NOMO-1 treated with DMSO at 0.1 percent for 48 hours (cell line): ENCODE measurements around the gene CRB1.

Experiments
- DNase-seq: peaks from one replicate; lab custom pipeline; 2025; ENCODE audit not compliant: unreplicated experiment; lab: John Stamatoyannopoulos, UW

Gene CRB1

DNA sequence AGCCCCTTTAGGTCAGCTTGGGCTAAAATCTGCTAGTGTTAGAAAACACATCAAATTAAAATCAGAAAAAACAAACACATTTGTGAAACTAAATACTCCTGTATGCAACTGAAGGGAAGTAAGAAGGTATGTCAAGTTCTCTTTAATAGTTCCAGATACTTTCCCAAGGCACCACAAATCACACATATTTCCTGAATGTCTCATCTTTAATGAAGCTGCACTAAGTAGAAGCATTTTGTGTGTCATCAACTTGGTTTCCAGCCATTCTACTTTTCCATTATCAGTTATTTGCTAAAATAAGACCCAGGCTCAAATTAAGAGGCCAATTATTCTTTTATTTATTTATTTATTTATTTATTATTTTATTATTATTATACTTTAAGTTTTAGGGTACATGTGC, 34.7 kb downstream of the CRB1 start:
- DNase-seq = no peak

- DNase-seq = no peak
Observed at GRCh38 chr1:197303463-197303862, 35.4 kb downstream of the CRB1 start.

- DNase-seq = no peak
Observed at GRCh38 chr1:197304638-197305200, 36.7 kb downstream of the CRB1 start.

- DNase-seq = no peak
Observed at GRCh38 chr1:197305925-197306324, 37.9 kb downstream of the CRB1 start.

GRCh38 chr1:197306381-197307062, 38.5 kb downstream of the CRB1 start:
- no peak for DNase-seq

GRCh38 chr1:197307136-197307535, 39.1 kb downstream of the CRB1 start:
- DNase-seq = no peak

DNA sequence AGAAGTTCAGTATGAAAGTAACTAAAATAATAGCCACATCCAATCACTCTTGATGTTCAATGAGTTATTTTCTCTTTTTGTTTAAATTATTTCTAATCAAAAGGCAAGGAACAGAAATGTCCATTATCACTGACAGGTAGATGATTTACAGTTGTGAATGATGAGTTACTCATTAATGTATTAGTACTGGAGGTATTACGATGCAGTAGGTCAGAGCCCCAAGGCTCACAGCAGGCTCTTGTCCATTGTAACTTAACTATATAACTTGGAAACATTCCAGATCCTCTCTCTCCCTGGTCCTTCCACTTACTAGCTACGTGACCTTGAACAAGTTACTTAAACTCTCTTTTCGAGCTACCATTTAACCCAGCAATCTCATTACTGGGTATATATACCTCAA, 39.5 kb downstream of the CRB1 start:
- no peak for DNase-seq

DNA sequence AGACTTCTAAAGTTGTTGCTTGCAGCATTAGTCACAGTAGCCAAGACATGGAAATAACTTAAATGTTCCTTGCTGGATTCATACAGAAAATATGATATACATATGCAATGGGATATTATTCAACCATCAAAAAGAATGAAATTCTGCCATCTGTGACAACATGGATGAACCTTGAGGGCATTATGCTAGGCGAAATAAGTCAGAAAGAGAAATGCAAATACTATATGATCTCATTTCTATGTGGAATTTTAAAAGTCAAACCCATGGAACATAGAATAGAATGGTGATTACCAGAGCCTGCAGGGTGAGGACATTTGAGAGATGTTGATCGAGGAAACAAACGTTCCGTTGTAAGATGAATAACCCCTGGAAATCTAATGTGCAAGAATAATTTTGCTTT, 43.0 kb downstream of the CRB1 start:
- no peak for DNase-seq

- DNase-seq = no peak
Observed at GRCh38 chr1:197312163-197312562, 44.1 kb downstream of the CRB1 start.

- no peak for DNase-seq
Observed at GRCh38 chr1:197313713-197314112, 45.7 kb downstream of the CRB1 start.

GRCh38 chr1:197314682-197315081, 46.6 kb downstream of the CRB1 start:
- DNase-seq = no peak

DNA sequence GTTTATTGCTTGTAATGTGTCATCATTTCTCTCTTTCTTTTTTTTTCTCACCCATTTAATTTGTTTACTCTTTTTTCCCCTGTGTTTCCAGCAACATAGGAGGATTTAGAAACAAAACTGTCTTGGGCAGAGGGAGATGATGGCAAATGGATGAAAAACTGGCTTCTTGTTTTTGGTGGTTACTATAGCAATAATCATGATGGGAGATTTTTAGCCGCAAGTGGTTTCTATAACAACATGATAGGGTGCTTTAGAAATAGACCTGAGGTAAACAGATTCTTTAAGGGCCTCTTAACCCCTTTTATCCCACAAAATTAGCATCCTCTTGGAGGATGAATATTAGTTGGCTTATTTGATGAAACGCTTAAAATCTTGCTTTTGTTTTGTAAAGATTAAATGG, 51.6 kb downstream of the CRB1 start:
- no peak for DNase-seq

- no peak for DNase-seq
Observed at GRCh38 chr1:197320991-197321531, 53.0 kb downstream of the CRB1 start.

DNA sequence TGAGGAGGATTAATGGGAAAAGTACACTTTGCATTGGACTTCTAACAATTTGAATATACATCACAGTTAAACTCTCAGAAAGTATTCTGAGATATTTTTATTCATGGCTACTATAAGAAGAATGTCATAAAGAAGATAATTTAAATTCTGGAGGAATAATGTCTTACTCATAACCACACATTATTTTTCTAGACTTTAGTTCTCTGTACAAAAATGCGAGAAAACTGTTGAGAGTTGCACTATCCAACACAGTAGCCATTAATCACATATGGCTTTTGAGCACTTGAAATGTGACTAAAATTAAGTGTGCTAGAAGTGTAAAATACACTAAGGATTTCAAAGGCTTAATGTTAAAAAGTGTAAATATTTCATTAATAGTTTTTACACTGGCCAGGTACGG, 53.8 kb downstream of the CRB1 start:
- no peak for DNase-seq

- no peak for DNase-seq
Observed at GRCh38 chr1:197327776-197328364, 59.8 kb downstream of the CRB1 start.

- DNase-seq = no peak
Observed at GRCh38 chr1:197330213-197330612, 62.2 kb downstream of the CRB1 start.

DNA sequence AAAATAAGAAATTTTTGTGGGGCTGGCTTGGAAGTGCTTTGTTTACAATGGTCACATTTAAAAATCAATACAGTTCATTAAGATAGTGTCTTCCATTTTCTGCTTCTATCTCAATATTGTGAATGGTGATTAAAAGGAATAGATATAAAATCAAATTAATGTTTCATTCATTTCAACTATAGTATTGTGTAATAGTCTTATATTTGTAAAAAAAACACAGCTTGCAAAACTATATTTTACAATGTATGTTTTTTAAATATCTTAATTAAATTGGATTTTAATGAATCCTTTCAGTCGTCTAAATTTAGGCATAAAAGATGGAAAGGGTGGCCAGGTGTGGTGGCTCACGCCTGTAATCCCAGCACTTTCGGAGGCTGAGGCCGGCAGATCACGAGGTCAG, 63.5 kb downstream of the CRB1 start:
- DNase-seq = no peak

GRCh38 chr1:197333041-197333440, 65.0 kb downstream of the CRB1 start:
- no peak for DNase-seq

DNA sequence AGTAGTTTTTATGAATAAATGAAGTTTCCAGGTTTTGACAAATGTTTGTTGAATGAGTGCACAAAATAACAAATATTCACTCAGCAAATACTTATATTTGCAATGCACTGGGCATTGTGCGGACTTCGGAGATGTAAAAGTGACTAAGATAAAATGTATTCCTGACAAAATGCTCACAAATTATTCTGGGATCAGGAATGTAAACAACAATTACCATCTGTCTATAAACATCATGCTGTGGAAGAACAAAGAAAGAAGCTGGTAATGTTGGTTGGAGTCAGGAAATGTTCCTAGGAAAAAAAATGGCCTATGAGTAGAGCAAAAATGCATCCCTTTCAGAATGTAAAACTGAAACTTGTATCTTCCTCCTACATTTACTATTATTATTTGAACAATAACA, 68.5 kb downstream of the CRB1 start:
- no peak for DNase-seq

DNA sequence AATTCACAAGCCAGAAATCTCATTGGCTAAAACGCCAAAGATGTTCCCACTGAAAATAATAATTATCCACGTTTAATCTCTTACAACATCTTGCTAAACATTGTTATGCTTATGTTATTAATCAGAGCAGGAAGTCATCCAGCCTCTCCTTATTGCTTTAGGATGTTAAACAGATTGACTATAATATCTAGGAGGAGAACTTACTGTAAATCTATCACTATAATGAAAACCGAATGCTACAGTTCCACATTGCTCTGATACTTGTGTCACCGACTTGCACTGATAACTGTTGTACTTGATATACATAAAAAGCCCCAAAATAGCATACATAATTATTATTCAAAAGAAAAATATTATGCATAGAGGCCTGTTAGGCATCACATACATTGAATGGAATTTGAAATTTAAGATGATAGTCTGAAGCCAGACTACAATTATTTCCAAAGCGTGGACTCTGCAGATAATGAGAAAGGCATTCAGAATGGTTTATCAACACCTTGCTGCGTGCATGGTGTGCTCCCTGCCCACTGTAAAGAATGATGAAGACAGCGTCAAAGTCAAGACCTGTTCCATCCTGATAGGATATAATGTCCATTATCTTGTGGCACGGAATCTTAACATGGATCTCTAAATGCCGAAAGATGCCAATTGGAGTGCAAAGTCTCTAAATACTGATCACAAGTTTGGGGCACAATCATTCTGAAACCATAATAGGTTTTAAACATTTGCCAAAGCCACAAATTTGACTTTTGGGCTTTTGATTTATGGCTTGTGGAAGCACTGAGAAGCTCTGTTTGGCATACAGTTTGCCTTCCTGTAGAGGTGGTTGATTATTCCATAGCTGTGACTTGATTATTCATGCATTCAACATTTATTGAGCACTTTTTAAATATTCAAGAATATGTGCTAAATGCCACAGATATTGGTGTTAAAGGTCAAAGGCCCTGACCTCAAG, 71.3 kb downstream of the CRB1 start:
- no peak for DNase-seq

- no peak for DNase-seq
Observed at GRCh38 chr1:197341626-197342025, 73.6 kb downstream of the CRB1 start.
